ENCODE measurements around the gene RNASE12. TPM values are rescaled to one million over a fixed set of nuclear protein-coding genes. Genes with fewer than 3 reads are reported as not detected.

The RNASE12 gene, protein sequence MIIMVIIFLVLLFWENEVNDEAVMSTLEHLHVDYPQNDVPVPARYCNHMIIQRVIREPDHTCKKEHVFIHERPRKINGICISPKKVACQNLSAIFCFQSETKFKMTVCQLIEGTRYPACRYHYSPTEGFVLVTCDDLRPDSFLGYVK
- not detected in 2 replicates for total RNA-seq

DNA sequence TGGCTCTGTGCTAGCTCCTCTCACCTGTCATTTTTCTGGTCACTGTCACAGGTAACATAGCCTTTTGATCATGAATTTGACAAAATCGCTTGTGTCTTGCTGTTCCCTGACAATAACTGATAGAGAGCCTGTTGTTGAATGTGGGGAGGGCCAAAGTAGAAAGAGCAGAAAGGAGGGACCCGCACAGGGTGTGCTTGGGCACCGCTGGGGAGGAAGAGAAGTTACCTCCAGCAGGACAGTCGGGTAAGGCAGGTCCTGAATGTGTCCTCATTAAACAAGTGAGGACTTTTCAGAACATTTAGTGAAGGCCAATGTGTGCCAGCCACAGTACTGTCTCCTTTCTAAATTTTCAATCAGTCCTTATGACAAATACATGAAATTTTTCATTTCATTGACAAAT, at the start of gene RNASE12:
TSS of gene RNASE12 (minus strand) at position 142 of the 400 bp plus-strand sequence. CDS start 653 bp downstream, outside the sequence.

DNA sequence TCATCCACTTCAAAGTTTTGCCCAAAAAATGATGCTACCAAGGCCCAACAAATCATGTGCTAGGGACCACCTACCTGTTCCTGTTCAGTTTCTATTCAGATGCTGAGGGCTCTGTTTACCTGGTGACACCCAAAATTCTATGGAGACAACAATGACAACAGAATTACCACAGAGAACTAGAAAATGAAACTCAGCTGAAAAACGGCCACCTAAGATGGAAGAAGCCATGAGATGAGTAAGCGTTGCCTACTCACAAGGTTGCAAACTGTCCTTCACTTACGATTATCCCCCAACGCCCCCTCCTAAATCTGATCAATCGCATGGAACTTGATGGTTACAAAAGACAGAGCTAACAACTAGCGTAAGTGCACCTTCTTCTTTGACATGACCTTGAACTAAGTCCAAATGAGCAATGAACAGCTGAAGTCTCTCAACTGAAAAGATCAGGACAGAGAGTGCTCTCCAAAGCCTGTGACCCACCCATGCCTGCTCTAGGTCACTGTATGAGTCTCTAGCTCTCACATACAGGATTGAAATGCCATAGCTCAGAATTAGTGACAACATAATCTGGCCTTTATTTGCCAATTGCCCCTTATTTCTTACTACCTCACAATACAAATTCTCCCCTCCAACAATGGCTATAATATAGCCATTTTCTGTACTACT, 3.6 kb downstream of the RNASE12 start, which contains the start of gene RNASE11:
TSS of gene RNASE11 (minus strand) at position 513 of the 666 bp plus-strand sequence.

DNA sequence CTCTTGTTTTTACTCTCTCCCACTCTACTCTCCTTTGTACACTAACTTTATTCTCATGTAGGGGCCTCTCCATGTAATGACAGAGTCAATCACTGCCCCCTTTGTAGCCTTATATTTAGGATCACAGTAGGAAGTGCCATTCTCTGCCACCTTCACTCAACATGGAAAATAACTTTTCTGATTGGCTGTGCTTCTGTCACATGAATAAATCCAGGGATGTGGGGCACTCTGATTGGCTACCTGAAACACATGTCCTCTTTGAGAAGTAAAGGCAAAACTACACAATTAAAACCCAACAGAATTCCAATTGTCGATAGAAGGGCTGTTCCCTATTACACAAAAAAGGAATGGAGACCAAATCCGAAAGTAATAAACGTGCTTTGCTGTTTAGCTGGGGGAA, 30.2 kb downstream of the RNASE12 start, which contains the start of gene RNASE9:
TSS of gene RNASE9 (minus strand) at position 87 of the 400 bp plus-strand sequence.

Other genes with a start within 250 kb of the RNASE12 start
- gene PARP2, start 247.7 kb downstream of the RNASE12 start, total RNA-seq = 7.4 and 11.0 TPM in 2 replicates
- gene TEP1, start 177.9 kb downstream of the RNASE12 start, total RNA-seq = 17.8 and 32.6 TPM in 2 replicates
- under 0.01 and 0.05 TPM in 2 replicates for gene KLHL33, start 155.2 kb downstream of the RNASE12 start, total RNA-seq
- 20.3 and 31.2 TPM in 2 replicates for gene OSGEP, start 136.6 kb downstream of the RNASE12 start, total RNA-seq
- 28.8 and 50.2 TPM in 2 replicates for gene APEX1, start 136.2 kb downstream of the RNASE12 start, total RNA-seq
- gene PIP4P1, start 129.9 kb downstream of the RNASE12 start, total RNA-seq = 17.3 and 20.2 TPM in 2 replicates
- 19.3 and 53.7 TPM in 2 replicates for gene PNP, start 122.0 kb downstream of the RNASE12 start, total RNA-seq
- not detected in 2 replicates for gene RNASE10, start 85.8 kb downstream of the RNASE12 start, total RNA-seq
- gene RNASE9, start 30.3 kb downstream of the RNASE12 start, total RNA-seq = not detected in 2 replicates
- gene RNASE11, start 3.4 kb downstream of the RNASE12 start, total RNA-seq = not detected in 2 replicates
- gene OR6S1, start 50.3 kb upstream of the RNASE12 start, total RNA-seq = not detected in 2 replicates
- gene RNASE4, start 93.2 kb upstream of the RNASE12 start, total RNA-seq = 19.6 and 23.4 TPM in 2 replicates
- gene ANG, start 97.4 kb upstream of the RNASE12 start, total RNA-seq = 3.9 and 8.3 TPM in 2 replicates
- gene EDDM3A, start 154.5 kb upstream of the RNASE12 start, total RNA-seq = not detected in 2 replicates
- gene EDDM3B, start 177.0 kb upstream of the RNASE12 start, total RNA-seq = not detected in 2 replicates
- not detected in 2 replicates for gene RNASE6, start 189.9 kb upstream of the RNASE12 start, total RNA-seq
- gene RNASE1, start 211.5 kb upstream of the RNASE12 start, total RNA-seq = 0.30 TPM in 1 of 2 replicates, not detected in the other

Measured in smooth muscle cell of the umbilical artery (primary cell).